ENCODE measurements around the gene TBX3. TPM values are rescaled to one million over a fixed set of nuclear protein-coding genes. Genes with fewer than 3 reads are reported as not detected.
"Not testable (repeated sequence)": the region's sequence is repeated elsewhere in the genome, so short reads cannot be mapped to it uniquely, and the experiment has no call there.

Gene TBX3
- total RNA-seq, 1 donor from 2014 or later = 16.3 TPM

DNA sequence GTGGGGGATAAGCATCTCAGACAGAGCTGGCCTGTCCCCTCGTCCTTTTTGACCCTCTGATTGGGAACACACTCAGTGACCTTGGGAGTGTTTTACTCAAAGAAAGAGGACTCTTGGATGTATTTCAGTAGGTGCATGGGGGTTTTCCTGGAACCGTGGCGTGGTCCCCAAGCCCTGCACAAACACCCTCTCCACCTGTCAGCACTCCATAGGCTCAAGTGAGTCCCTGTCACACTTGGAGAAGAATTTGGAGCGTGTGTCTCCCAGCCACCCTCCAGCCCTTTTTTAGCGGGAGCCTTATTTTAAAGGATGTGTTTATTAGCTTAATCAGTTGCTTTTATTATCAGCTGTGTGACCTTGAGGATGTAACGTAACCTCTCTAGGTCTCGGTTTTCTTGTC is 37.3 kb upstream of the TBX3 start:
- no peaks in the 10 kb centered on the region for H3K36me3 Mint-ChIP-seq (ENCODE audit: insufficient read depth)
- TF ChIP-seq, protein P1, sequence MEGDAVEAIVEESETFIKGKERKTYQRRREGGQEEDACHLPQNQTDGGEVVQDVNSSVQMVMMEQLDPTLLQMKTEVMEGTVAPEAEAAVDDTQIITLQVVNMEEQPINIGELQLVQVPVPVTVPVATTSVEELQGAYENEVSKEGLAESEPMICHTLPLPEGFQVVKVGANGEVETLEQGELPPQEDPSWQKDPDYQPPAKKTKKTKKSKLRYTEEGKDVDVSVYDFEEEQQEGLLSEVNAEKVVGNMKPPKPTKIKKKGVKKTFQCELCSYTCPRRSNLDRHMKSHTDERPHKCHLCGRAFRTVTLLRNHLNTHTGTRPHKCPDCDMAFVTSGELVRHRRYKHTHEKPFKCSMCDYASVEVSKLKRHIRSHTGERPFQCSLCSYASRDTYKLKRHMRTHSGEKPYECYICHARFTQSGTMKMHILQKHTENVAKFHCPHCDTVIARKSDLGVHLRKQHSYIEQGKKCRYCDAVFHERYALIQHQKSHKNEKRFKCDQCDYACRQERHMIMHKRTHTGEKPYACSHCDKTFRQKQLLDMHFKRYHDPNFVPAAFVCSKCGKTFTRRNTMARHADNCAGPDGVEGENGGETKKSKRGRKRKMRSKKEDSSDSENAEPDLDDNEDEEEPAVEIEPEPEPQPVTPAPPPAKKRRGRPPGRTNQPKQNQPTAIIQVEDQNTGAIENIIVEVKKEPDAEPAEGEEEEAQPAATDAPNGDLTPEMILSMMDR (IDR thresholded peaks at IDR 0.05; ENCODE audit: unreplicated experiment) = no peak

DNA sequence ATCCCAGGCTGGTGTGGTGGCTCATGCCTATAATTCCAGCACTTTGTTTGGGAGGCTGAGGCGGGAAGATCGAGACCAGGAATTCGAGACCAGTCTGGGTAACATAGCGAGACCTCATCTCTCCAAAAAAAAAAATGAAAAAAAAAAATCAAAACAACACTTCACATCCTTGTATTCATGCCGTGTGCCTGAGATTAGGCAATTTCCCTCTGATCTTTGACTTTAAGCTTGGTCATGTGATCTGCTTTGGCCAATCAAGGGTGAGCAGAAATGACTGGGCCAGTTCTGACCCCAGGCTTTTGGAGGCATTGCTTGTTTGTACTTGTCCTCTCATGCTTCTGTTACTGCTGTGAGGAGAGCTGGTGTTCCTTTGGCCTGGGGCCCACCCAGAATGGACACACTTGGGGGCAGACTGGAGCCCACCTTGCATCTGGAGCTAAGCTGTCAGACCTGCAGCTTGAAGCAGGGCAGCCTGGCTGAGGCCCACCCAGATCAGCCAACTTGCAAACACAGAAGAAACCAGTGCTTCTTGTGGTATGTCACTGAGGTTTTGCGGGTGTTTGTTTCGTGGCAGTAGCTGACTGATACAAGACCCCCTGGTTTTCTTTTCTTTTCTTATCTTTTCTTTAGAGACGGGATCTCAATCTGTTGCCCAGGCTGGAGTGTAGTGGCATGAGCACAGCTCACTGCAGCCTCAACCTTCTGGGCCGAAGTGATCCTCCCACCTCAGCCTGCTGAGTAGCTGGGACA is 29.7 kb upstream of the TBX3 start:
- TF ChIP-seq, protein P1 (IDR thresholded peaks at IDR 0.05; ENCODE audit: unreplicated experiment) = no peak
- Mint-ChIP-seq H3K4me1 (ENCODE audit: low read depth) (peaks cover 31% of the 10 kb centered on the region), H3K27ac (no peak overlapping the region), H3K9me3 (ENCODE audit: low read depth) (no peaks in the 10 kb centered on the region), H3K4me3 (ENCODE audit: low read depth) (no peak overlapping the region), H3K36me3 (ENCODE audit: insufficient read depth) (no peaks in the 10 kb centered on the region), H3K27me3 (peaks cover 22% of the 10 kb centered on the region)
- no peak for DNase-seq (ENCODE audit: low spot score, unreplicated experiment)

More for the DNA sequence above, 37.3 kb upstream of the TBX3 start:
- peaks cover 14% of the 10 kb centered on the region for H3K4me1 Mint-ChIP-seq (ENCODE audit: low read depth)
- H3K27ac Mint-ChIP-seq = no peak overlapping the region
- H3K27me3 Mint-ChIP-seq = peaks cover 13% of the 10 kb centered on the region
- no peak overlapping the region for H3K4me3 Mint-ChIP-seq (ENCODE audit: low read depth)
- H3K9me3 Mint-ChIP-seq (ENCODE audit: low read depth) = no peaks in the 10 kb centered on the region
- DNase-seq (ENCODE audit: low spot score, unreplicated experiment) = no peak

DNA sequence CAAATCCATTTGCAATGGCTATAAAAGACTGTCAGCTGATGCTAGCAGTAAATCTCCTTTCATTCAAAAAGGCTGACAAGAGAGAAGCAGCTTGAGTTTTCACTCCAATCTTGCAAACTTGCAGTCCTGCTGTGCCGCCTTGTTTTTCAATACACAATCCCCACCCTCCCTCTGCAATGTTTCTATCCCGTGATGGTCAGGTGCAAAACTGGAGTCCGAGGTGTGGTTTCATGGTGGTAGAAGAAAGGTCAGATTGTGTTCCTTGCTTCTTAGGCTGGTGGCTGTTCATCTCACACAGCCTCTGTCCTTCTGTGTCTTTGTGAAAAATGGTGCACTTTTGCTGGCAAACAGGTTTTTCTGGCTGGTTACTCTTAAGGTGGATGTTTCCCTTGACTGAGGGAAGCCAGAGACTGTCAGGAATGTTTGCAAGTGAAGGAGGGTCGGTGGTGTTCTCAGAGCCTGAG is 27.7 kb upstream of the TBX3 start:
- Mint-ChIP-seq H3K9me3 (ENCODE audit: low read depth) (no peaks in the 10 kb centered on the region), H3K27me3 (peaks cover 20% of the 10 kb centered on the region), H3K4me3 (ENCODE audit: low read depth) (no peak overlapping the region), H3K36me3 (ENCODE audit: insufficient read depth) (no peaks in the 10 kb centered on the region), H3K27ac (peak overlapping the region; percentile 83), H3K4me1 (ENCODE audit: low read depth) (peaks cover 20% of the 10 kb centered on the region)
- DNase-seq (ENCODE audit: low spot score, unreplicated experiment) = no peak
- TF ChIP-seq, protein P1 (IDR thresholded peaks at IDR 0.05; ENCODE audit: unreplicated experiment) = no peak

DNA sequence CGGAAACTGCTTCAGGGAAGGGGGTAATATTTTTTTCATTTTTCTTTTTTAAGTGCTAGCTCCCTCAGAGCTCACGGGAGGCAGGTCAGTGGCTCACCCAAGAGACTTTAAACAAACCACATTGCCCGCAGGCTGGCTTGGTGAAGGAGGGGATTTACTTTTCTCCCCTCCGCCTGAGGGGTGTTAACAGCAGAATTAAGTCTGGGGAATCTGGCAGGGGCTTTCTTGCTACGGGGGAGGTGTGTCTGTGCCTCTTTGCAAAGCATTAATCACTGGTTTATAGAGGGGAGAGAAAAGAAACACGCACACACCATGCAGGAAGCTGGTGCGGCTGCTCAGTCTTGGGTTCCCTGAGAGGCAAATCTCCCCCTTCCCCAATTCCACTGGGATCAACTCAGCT is 26.2 kb upstream of the TBX3 start:
- no peaks in the 10 kb centered on the region for H3K36me3 Mint-ChIP-seq (ENCODE audit: insufficient read depth)
- no peak for DNase-seq (ENCODE audit: low spot score, unreplicated experiment)
- TF ChIP-seq, protein P1 (IDR thresholded peaks at IDR 0.05; ENCODE audit: unreplicated experiment) = no peak
- peaks cover 20% of the 10 kb centered on the region for H3K4me1 Mint-ChIP-seq (ENCODE audit: low read depth)
- no peak overlapping the region for H3K27ac Mint-ChIP-seq
- no peak overlapping the region for H3K4me3 Mint-ChIP-seq (ENCODE audit: low read depth)
- no peaks in the 10 kb centered on the region for H3K9me3 Mint-ChIP-seq (ENCODE audit: low read depth)
- H3K27me3 Mint-ChIP-seq = peaks cover 26% of the 10 kb centered on the region

GRCh38 chr12:114709112-114709511 is 25.1 kb upstream of the TBX3 start:
- Mint-ChIP-seq H3K4me3 (ENCODE audit: low read depth) (no peak overlapping the region), H3K4me1 (ENCODE audit: low read depth) (peaks cover 21% of the 10 kb centered on the region), H3K27ac (no peak overlapping the region), H3K9me3 (ENCODE audit: low read depth) (no peaks in the 10 kb centered on the region), H3K27me3 (peaks cover 26% of the 10 kb centered on the region), H3K36me3 (ENCODE audit: insufficient read depth) (no peaks in the 10 kb centered on the region)
- TF ChIP-seq, protein P1 (IDR thresholded peaks at IDR 0.05; ENCODE audit: unreplicated experiment) = no peak
- DNase-seq (ENCODE audit: low spot score, unreplicated experiment) = no peak

- H3K36me3 Mint-ChIP-seq (ENCODE audit: insufficient read depth); H3K4me3 Mint-ChIP-seq (ENCODE audit: low read depth); H3K27ac Mint-ChIP-seq; H3K9me3 Mint-ChIP-seq (ENCODE audit: low read depth); DNase-seq (ENCODE audit: low spot score, unreplicated experiment): not testable (repeated sequence)
- Mint-ChIP-seq H3K27me3 (peaks cover 26% of the 10 kb centered on the region), H3K4me1 (ENCODE audit: low read depth) (peaks cover 26% of the 10 kb centered on the region)
Observed at GRCh38 chr12:114708598-114708997, 24.6 kb upstream of the TBX3 start.
